Measurements from ENCODE around the gene APRT.

Gene APRT

GRCh38 chr16:88831838-88832237, 20.1 kb upstream of the APRT start:
- no peak overlapping the region for H3K4me3 ChIP-seq (ENCODE audit: low read depth, low read length)
- no peak for TF ChIP-seq CTCF (IDR thresholded peaks at IDR 0.05; ENCODE audit: low read depth, low read length)
- in situ Hi-C loops (cut with HindIII; ENCODE audit: low sequenced_read_pairs), result no loop called here
- no peak for DNase-seq (ENCODE audit: low read depth, low spot score)

DNA sequence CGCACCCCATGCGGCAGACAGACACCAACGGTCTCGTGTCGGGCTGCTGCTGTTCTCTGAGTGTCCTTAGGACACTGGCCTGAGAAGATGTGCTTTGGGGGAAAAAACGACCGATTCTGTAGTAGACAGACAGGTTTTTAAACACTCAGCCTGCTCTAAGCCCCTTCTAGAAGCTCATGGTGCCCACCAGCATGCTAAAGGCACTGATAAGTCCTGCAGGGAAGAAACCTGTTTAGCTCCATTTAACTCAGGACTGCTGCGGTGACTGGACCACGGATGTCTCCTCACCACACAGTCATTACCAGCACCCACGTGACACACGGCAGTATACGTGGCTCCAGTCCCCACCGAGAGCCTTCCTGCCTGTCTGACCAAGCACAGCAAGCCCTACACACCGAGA, 19.1 kb upstream of the APRT start:
- no peak overlapping the region for H3K4me3 ChIP-seq (ENCODE audit: low read depth, low read length)
- TF ChIP-seq CTCF (IDR thresholded peaks at IDR 0.05; ENCODE audit: low read depth, low read length), result no peak
- in situ Hi-C loops (cut with HindIII; ENCODE audit: low sequenced_read_pairs), result no loop called here
- DNase-seq (ENCODE audit: low read depth, low spot score), result no peak

DNA sequence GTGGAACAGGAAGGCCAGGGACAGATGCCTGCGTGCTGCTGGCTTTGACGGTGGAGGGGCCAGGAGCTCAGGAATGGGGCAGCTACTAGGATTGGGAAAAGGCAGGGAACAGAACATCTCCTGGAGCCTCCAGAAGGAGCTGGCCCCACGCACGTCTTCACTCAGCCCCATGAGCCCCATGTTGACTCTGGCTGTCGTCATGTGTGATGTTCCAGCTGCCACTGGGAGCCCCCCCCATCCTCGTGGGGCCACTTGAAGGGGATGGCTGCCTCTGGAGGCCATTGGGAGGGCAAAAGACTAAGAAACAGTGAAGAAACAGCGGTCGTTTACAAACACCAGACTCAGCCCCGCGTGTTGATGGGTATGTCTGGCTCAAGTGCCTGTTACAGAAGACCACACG, 18.5 kb upstream of the APRT start:
- no peak overlapping the region for H3K4me3 ChIP-seq (ENCODE audit: low read depth, low read length)
- TF ChIP-seq CTCF (IDR thresholded peaks at IDR 0.05; ENCODE audit: low read depth, low read length), result no peak
- in situ Hi-C loops (cut with HindIII; ENCODE audit: low sequenced_read_pairs), result no loop called here
- no peak for DNase-seq (ENCODE audit: low read depth, low spot score)

DNA sequence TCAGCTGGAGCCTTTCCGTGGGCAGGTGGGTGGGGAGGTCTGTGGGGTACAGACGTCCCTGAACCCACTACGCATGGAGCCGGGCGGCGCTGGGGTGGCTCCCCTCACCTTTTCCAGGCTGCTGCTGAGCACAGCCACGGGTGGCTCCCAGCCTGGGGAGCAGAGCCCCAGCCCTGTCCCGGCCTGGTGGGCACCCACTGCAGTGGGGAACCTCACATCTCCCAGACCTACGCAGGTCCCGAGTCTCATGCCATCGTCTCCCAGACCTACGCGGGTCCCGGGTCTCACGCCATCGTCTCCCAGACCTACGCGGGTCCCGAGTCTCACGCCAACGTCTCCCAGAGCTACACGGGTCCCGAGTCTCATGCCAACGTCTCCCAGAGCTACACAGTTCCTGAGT, 17.0 kb upstream of the APRT start:
- in situ Hi-C loops (cut with HindIII; ENCODE audit: low sequenced_read_pairs), result no loop called here
- no peak overlapping the region for H3K4me3 ChIP-seq (ENCODE audit: low read depth, low read length)
- no peak for TF ChIP-seq CTCF (IDR thresholded peaks at IDR 0.05; ENCODE audit: low read depth, low read length)
- DNase-seq (ENCODE audit: low read depth, low spot score), result no peak

- in situ Hi-C loops (cut with HindIII; ENCODE audit: low sequenced_read_pairs), result no loop called here
- H3K4me3 ChIP-seq (ENCODE audit: low read depth, low read length), result no peak overlapping the region
- no peak for TF ChIP-seq CTCF (IDR thresholded peaks at IDR 0.05; ENCODE audit: low read depth, low read length)
- no peak for DNase-seq (ENCODE audit: low read depth, low spot score)
Observed at GRCh38 chr16:88827727-88828126, 16.0 kb upstream of the APRT start.

- H3K4me3 ChIP-seq (ENCODE audit: low read depth, low read length), result no peak overlapping the region
- in situ Hi-C loops (cut with HindIII; ENCODE audit: low sequenced_read_pairs), result no loop called here
- no peak for TF ChIP-seq CTCF (IDR thresholded peaks at IDR 0.05; ENCODE audit: low read depth, low read length)
- DNase-seq (ENCODE audit: low read depth, low spot score), result no peak
Observed at GRCh38 chr16:88826070-88826840, 14.5 kb upstream of the APRT start.

All from astrocyte of the spinal cord (primary cell).